ENCODE results near the gene SLC36A3.
A peak's percentile ranks its signal among the peaks of the same experiment; 100 is the strongest.

Gene SLC36A3

DNA sequence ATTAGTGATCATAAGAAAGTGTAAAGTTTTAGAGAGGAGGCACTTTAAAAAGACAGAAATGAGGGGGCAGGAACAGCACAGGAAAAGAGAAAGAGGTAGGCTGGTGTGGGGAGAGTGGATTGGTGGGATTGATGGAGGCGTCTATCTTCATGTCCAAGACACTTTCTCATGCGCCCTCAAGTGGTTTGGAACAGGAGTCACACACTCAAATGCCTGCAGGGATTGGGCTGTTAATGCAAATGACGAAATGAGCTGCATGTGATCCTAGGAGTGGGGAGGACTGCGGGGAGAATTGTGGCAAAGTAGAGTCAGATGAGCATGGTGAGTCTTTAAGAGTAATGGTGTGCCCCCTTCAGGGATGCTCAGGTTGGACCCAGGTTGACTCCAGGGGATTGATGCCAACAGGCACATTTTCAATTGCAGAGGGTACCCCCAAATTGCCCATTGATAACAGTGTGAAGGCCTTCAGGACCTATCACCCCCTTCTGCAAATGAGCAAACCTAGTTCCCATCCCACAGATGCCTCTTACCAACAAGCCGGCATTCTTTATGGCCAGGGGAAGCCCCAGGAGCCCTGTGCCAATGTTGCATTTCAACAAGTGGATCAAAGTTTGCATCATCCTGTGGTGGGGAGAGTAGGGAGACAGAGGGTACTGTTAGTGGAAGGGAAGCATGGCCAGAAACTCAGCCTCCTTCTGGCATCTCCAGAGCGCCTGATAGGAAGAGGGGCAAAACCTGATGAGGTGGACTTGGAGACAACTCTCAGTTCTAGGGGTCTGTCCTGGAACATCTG lies 5.3 kb downstream of the SLC36A3 start:
- Histone ChIP-seq H3K27ac (ENCODE audit: low read depth, low read length) (no peak overlapping the region), H3K4me1 (ENCODE audit: control insufficient read depth, insufficient read depth, low read length, unreplicated experiment) (no peaks in the 10 kb centered on the region), H3K4me3 (ENCODE audit: low read depth, low read length) (no peak overlapping the region), H3K36me3 (ENCODE audit: insufficient read depth, low read length) (no peaks in the 10 kb centered on the region), H3K27me3 (ENCODE audit: insufficient read depth, low read length) (peaks cover 38% of the 10 kb centered on the region), H2AFZ (ENCODE audit: low read length, unreplicated experiment) (no peak overlapping the region), H3K79me2 (ENCODE audit: control insufficient read depth, insufficient read depth, low read length, unreplicated experiment) (no peaks in the 10 kb centered on the region)

DNA sequence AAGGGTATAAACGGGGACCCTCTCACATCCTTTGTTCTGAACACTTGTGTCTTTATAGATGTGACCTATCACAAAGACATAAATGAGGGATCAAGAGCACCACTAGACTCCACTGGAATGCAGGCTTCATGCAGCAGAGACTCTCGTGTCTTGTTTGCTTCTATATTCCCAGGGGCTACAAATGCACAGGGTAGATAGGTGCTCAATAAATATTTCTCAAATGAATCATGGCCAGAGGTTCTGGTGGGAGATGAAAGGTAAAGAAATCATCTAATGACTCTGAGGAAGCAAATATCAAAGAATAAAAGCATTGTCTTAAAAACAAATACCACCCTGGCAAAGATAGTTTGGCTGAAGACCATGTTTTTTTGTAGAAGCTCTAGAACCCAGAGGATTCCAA lies 6.6 kb downstream of the SLC36A3 start:
- H3K27ac ChIP-seq (ENCODE audit: low read depth, low read length): no peak overlapping the region
- no peak overlapping the region for H3K4me3 ChIP-seq (ENCODE audit: low read depth, low read length)
- H3K4me1 ChIP-seq (ENCODE audit: control insufficient read depth, insufficient read depth, low read length, unreplicated experiment): no peaks in the 10 kb centered on the region
- H2AFZ ChIP-seq (ENCODE audit: low read length, unreplicated experiment): no peak overlapping the region
- H3K27me3 ChIP-seq (ENCODE audit: insufficient read depth, low read length): peaks cover 27% of the 10 kb centered on the region
- no peaks in the 10 kb centered on the region for H3K79me2 ChIP-seq (ENCODE audit: control insufficient read depth, insufficient read depth, low read length, unreplicated experiment)
- H3K36me3 ChIP-seq (ENCODE audit: insufficient read depth, low read length): no peaks in the 10 kb centered on the region

DNA sequence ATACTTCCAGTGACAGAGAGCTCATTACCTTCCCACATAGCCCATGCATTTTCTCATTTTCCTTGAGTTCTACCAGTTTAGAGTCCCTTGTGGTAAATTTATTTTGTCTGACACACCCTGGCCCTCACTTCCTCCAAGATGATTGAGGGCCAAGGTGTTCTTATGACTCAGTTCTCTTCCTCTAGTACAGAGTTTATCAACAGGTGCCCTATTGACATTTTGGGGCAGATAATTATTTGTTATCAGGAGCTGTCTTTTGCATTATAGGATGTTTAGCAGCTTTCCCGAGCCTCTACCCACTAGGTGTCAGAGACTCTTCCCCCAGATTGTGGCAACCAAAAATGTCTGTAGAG lies 7.1 kb downstream of the SLC36A3 start:
- no peaks in the 10 kb centered on the region for H3K36me3 ChIP-seq (ENCODE audit: insufficient read depth, low read length)
- no peaks in the 10 kb centered on the region for H3K4me1 ChIP-seq (ENCODE audit: control insufficient read depth, insufficient read depth, low read length, unreplicated experiment)
- peaks cover 22% of the 10 kb centered on the region for H3K27me3 ChIP-seq (ENCODE audit: insufficient read depth, low read length)
- H3K79me2 ChIP-seq (ENCODE audit: control insufficient read depth, insufficient read depth, low read length, unreplicated experiment): no peaks in the 10 kb centered on the region
- H3K4me3 ChIP-seq (ENCODE audit: low read depth, low read length): no peak overlapping the region
- H2AFZ ChIP-seq (ENCODE audit: low read length, unreplicated experiment): no peak overlapping the region
- no peak overlapping the region for H3K27ac ChIP-seq (ENCODE audit: low read depth, low read length)

DNA sequence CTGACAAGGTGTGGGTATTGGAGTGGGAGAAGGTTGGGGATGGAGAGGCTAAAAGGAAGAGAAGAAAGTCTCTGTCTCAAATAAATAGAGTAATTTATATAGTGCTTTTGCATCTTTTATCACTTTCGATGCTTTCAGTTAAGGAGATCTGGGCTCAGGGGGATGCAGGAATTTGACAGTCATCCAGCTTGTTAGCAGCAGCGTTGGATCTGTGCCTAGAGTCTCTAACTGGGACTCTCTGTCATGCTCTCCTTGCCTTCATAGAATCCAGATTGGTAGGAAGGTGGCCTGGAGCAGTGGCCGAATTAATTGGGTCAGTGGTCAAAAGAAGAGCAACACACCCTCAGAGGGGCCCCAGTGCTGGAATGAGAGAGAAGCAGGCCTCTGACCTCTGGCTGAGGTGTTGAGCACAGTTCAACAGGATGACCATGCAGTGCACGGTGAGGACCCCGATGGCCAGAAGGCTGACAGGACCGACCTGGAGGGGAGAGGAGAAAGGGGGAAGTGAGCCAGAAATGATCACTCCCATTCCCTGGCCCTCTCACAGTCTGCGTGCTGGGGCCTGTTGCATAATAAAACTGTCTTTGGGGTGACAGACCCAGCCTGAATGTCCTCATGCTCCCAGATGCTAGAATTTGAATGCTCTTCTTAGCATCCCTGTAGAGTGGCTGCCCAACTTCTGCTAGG lies 7.6 kb downstream of the SLC36A3 start:
- H3K4me3 ChIP-seq (ENCODE audit: low read depth, low read length): no peak overlapping the region
- H3K27me3 ChIP-seq (ENCODE audit: insufficient read depth, low read length): peaks cover 16% of the 10 kb centered on the region
- H2AFZ ChIP-seq (ENCODE audit: low read length, unreplicated experiment): no peak overlapping the region
- H3K4me1 ChIP-seq (ENCODE audit: control insufficient read depth, insufficient read depth, low read length, unreplicated experiment): no peaks in the 10 kb centered on the region
- H3K36me3 ChIP-seq (ENCODE audit: insufficient read depth, low read length): no peaks in the 10 kb centered on the region
- H3K27ac ChIP-seq (ENCODE audit: low read depth, low read length): no peak overlapping the region
- no peaks in the 10 kb centered on the region for H3K79me2 ChIP-seq (ENCODE audit: control insufficient read depth, insufficient read depth, low read length, unreplicated experiment)

DNA sequence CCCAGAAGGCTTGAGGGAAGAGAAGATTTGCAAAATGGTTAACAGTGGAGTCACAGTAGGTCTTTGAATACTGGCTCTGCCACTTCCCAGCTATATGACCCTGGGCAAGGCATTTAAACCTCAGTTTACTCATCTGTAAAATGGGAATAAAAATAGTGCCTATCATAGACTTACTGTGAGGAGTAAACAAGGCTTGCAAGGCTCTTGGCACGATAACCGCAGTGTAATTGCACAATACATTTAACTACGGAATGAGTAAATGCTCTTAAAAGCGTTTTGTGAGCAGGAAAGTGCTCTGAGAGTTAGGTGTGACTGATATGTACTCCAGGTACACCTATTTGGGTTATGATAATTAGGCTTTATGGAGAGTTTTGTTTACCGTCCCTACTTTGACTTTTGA lies 8.4 kb downstream of the SLC36A3 start:
- peaks cover 8% of the 10 kb centered on the region for H3K27me3 ChIP-seq (ENCODE audit: insufficient read depth, low read length)
- H3K36me3 ChIP-seq (ENCODE audit: insufficient read depth, low read length): no peaks in the 10 kb centered on the region
- H3K4me1 ChIP-seq (ENCODE audit: control insufficient read depth, insufficient read depth, low read length, unreplicated experiment): no peaks in the 10 kb centered on the region
- no peaks in the 10 kb centered on the region for H3K79me2 ChIP-seq (ENCODE audit: control insufficient read depth, insufficient read depth, low read length, unreplicated experiment)
- H3K4me3 ChIP-seq (ENCODE audit: low read depth, low read length): no peak overlapping the region
- H3K27ac ChIP-seq (ENCODE audit: low read depth, low read length): no peak overlapping the region
- H2AFZ ChIP-seq (ENCODE audit: low read length, unreplicated experiment): no peak overlapping the region

DNA sequence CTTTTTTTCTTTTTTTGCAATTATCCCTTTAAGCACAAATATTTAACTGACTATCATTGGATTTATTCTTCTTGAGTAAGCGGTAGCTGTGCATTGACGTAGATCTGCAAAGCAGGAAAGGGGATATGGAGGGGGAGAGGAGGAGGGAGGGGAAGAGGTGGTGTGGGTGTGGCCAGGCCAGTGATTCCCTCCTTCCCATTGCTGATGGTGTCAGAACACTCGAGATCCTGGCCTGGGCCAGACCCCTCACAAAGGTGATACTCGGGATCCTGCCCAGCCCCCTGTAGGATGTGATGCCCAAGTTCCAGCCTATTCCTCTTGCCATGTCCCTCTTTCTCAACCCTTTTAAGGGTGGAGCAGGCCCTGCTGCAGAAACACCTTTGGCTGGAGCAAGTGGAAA lies 9.9 kb downstream of the SLC36A3 start:
- H3K27me3 ChIP-seq (ENCODE audit: insufficient read depth, low read length): no peaks in the 10 kb centered on the region
- no peak overlapping the region for H2AFZ ChIP-seq (ENCODE audit: low read length, unreplicated experiment)

DNA sequence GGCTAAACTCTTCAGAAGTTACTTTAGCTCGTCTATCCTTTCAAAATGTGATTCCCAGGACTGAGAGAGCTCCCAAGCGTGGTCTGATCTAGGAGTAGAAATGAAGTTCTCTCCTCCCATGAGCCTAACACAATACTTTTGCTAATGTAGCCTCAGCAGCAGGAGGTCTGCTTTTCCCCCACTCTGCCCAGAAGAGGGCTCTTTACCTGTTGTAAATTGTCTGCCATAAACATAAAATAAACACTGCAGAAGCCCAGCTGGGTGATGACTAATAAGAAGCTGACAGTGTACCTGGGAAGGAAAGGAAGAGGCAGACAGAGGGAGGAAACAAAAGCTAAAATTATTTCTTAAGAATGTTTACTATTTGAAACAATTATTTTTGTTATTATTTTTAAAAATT lies 15.4 kb downstream of the SLC36A3 start:
- no peaks in the 10 kb centered on the region for H3K36me3 ChIP-seq (ENCODE audit: insufficient read depth, low read length)
- H3K27ac ChIP-seq (ENCODE audit: low read depth, low read length): no peak overlapping the region
- H3K4me1 ChIP-seq (ENCODE audit: control insufficient read depth, insufficient read depth, low read length, unreplicated experiment): no peaks in the 10 kb centered on the region
- H3K4me3 ChIP-seq (ENCODE audit: low read depth, low read length): no peak overlapping the region
- H3K27me3 ChIP-seq (ENCODE audit: insufficient read depth, low read length): peaks cover 26% of the 10 kb centered on the region; the same call in 1 of the 2 replicates
- H3K79me2 ChIP-seq (ENCODE audit: control insufficient read depth, insufficient read depth, low read length, unreplicated experiment): no peaks in the 10 kb centered on the region
- no peak overlapping the region for H2AFZ ChIP-seq (ENCODE audit: low read length, unreplicated experiment)

More for the DNA sequence above, 9.9 kb downstream of the SLC36A3 start:
- H3K36me3 ChIP-seq (ENCODE audit: insufficient read depth, low read length): no peaks in the 10 kb centered on the region
- H3K4me1 ChIP-seq (ENCODE audit: control insufficient read depth, insufficient read depth, low read length, unreplicated experiment): no peaks in the 10 kb centered on the region
- H3K4me3 ChIP-seq (ENCODE audit: low read depth, low read length): no peak overlapping the region
- no peak overlapping the region for H3K27ac ChIP-seq (ENCODE audit: low read depth, low read length)
- no peaks in the 10 kb centered on the region for H3K79me2 ChIP-seq (ENCODE audit: control insufficient read depth, insufficient read depth, low read length, unreplicated experiment)

DNA sequence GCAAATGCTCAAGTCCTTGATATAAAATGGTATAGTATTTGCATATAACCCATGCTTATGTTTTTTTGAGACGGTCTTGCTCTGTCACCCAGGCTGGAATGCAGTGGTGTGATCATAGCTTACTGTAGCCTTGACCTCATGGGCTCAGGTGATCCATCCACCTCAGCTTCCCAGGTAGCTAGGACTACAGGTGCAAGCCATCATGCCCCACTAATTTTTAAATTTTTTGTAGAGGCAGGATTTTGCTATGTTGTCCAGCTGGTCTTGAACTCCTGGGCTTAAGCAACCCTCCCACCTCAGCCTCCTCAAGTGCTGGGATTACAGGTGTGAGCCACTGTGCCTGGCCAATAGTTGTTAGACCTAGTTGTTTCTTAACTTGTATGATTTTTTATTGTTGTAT lies 17.3 kb downstream of the SLC36A3 start:
- no peak overlapping the region for H2AFZ ChIP-seq (ENCODE audit: low read length, unreplicated experiment)
- no peaks in the 10 kb centered on the region for H3K36me3 ChIP-seq (ENCODE audit: insufficient read depth, low read length)

DNA sequence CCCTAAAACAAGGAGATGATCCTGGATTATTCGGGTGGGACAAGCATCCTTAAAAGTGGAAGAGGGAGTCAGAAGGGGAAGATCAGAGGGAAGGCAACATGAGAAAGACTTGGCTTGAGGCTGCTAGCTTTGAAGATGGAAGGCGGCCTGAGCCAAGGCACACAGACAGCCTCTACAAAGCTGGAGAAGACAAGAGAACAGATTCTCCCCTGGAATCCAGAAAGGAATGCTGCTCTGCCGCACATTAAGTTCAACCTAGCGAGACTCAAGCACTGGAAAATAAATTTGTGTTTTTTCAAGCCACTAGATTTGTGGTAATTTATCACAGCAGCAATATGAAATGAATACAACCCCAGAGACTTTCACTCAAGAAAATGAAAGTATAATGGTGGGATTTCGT lies 17.9 kb downstream of the SLC36A3 start:
- Histone ChIP-seq H3K4me1 (ENCODE audit: control insufficient read depth, insufficient read depth, low read length, unreplicated experiment) (no peaks in the 10 kb centered on the region), H3K27ac (ENCODE audit: low read depth, low read length) (no peak overlapping the region), H2AFZ (ENCODE audit: low read length, unreplicated experiment) (no peak overlapping the region), H3K79me2 (ENCODE audit: control insufficient read depth, insufficient read depth, low read length, unreplicated experiment) (no peaks in the 10 kb centered on the region), H3K36me3 (ENCODE audit: insufficient read depth, low read length) (no peaks in the 10 kb centered on the region), H3K27me3 (ENCODE audit: insufficient read depth, low read length) (peaks cover 28% of the 10 kb centered on the region; the same call in 1 of the 2 replicates), H3K4me3 (ENCODE audit: low read depth, low read length) (peak overlapping the region; percentile 40)

More for the DNA sequence above, 17.3 kb downstream of the SLC36A3 start:
- Histone ChIP-seq H3K27ac (ENCODE audit: low read depth, low read length) (no peak overlapping the region), H3K4me3 (ENCODE audit: low read depth, low read length) (peak overlapping the region; percentile 40), H3K79me2 (ENCODE audit: control insufficient read depth, insufficient read depth, low read length, unreplicated experiment) (no peaks in the 10 kb centered on the region), H3K4me1 (ENCODE audit: control insufficient read depth, insufficient read depth, low read length, unreplicated experiment) (no peaks in the 10 kb centered on the region), H3K27me3 (ENCODE audit: insufficient read depth, low read length) (peaks cover 28% of the 10 kb centered on the region; the same call in 1 of the 2 replicates)

DNA sequence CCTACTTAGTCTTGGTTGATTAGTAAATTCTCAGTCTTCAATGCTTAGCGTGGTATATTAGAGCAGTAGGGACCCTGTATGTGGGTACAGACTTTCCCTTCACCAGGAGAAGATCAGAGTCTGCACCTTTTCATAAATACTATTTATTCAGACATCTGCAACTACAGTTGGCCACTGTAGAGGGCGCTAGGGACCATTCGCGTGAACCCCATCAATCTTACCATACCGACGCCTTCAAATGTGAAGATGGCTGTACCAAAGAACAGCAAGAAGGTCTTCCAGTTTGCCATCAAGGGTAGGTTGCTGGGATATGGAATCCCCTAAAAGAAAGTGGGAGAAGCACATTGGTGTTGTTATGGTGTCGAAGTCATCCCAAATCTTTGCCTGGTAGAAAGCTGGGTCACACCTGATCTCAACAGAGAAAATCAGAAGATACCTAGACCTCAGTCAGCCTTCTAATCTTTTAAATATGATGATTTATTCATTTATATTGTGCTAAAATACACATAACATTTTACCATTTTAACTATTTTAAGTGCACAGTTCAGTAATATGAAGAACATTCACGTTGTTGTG lies 19.1 kb downstream of the SLC36A3 start:
- H3K79me2 ChIP-seq (ENCODE audit: control insufficient read depth, insufficient read depth, low read length, unreplicated experiment): no peaks in the 10 kb centered on the region
- H3K4me1 ChIP-seq (ENCODE audit: control insufficient read depth, insufficient read depth, low read length, unreplicated experiment): no peaks in the 10 kb centered on the region
- H3K27me3 ChIP-seq (ENCODE audit: insufficient read depth, low read length): peaks cover 28% of the 10 kb centered on the region; the same call in 1 of the 2 replicates
- no peak overlapping the region for H2AFZ ChIP-seq (ENCODE audit: low read length, unreplicated experiment)
- no peaks in the 10 kb centered on the region for H3K36me3 ChIP-seq (ENCODE audit: insufficient read depth, low read length)
- H3K27ac ChIP-seq (ENCODE audit: low read depth, low read length): no peak overlapping the region
- H3K4me3 ChIP-seq (ENCODE audit: low read depth, low read length): no peak overlapping the region
